ENCODE results near the gene GAB1.

Gene GAB1

GRCh38 chr4:143396695-143397094 is 60.0 kb downstream of the GAB1 start:
- ATAC-seq (ENCODE audit: low read depth) (no peak), DNase-seq (ENCODE audit: low spot score in 2 of 2) (no peak)
- Mint-ChIP-seq H3K9me3 (no peaks in the 10 kb centered on the region), H3K4me1 (peaks cover 3% of the 10 kb centered on the region), H3K27ac (no peak overlapping the region), H3K36me3 (no peaks in the 10 kb centered on the region), H3K27me3 (peaks cover 2% of the 10 kb centered on the region), H3K4me3 (no peak overlapping the region)

- no peaks in the 10 kb centered on the region for H3K36me3 Mint-ChIP-seq
- no peak overlapping the region for H3K4me3 Mint-ChIP-seq
- H3K27me3 Mint-ChIP-seq, result peaks cover 3% of the 10 kb centered on the region
- no peak overlapping the region for H3K27ac Mint-ChIP-seq
- ATAC-seq (ENCODE audit: low read depth) (no peak), DNase-seq (ENCODE audit: low spot score in 2 of 2) (no peak)
- no peaks in the 10 kb centered on the region for H3K9me3 Mint-ChIP-seq
- H3K4me1 Mint-ChIP-seq, result peaks cover 5% of the 10 kb centered on the region
Observed at GRCh38 chr4:143397335-143397734, 60.7 kb downstream of the GAB1 start.

GRCh38 chr4:143397887-143398286 is 61.2 kb downstream of the GAB1 start:
- Mint-ChIP-seq H3K4me1 (peaks cover 6% of the 10 kb centered on the region), H3K27ac (no peak overlapping the region), H3K9me3 (no peaks in the 10 kb centered on the region), H3K4me3 (no peak overlapping the region), H3K27me3 (peaks cover 3% of the 10 kb centered on the region), H3K36me3 (no peaks in the 10 kb centered on the region)
- DNase-seq (ENCODE audit: low spot score in 2 of 2) (no peak), ATAC-seq (ENCODE audit: low read depth) (no peak)

- H3K9me3 Mint-ChIP-seq, result no peaks in the 10 kb centered on the region
- H3K4me1 Mint-ChIP-seq, result peaks cover 14% of the 10 kb centered on the region
- ATAC-seq (ENCODE audit: low read depth) (peak; percentile 59), DNase-seq (ENCODE audit: low spot score in 2 of 2) (peak in 1 of 2 donors; percentile 26)
- no peaks in the 10 kb centered on the region for H3K36me3 Mint-ChIP-seq
- H3K27ac Mint-ChIP-seq, result no peak overlapping the region
- H3K4me3 Mint-ChIP-seq, result no peak overlapping the region
- peaks cover 3% of the 10 kb centered on the region for H3K27me3 Mint-ChIP-seq
Observed at GRCh38 chr4:143399113-143399949, 62.7 kb downstream of the GAB1 start.

- H3K36me3 Mint-ChIP-seq, result no peaks in the 10 kb centered on the region
Observed at GRCh38 chr4:143400082-143400481, 63.4 kb downstream of the GAB1 start.

GRCh38 chr4:143402776-143403552 is 66.3 kb downstream of the GAB1 start:
- Mint-ChIP-seq H3K27me3 (peaks cover 1% of the 10 kb centered on the region), H3K4me1 (peaks cover 27% of the 10 kb centered on the region), H3K36me3 (no peaks in the 10 kb centered on the region), H3K27ac (no peak overlapping the region), H3K4me3 (peak overlapping the region; percentile 57), H3K9me3 (no peaks in the 10 kb centered on the region)
- ATAC-seq (ENCODE audit: low read depth) (peak; percentile 15), DNase-seq (ENCODE audit: low spot score in 2 of 2) (no peak)

More at GRCh38 chr4:143400082-143400481, 63.4 kb downstream of the GAB1 start:
- peaks cover 3% of the 10 kb centered on the region for H3K27me3 Mint-ChIP-seq
- no peak overlapping the region for H3K4me3 Mint-ChIP-seq
- no peak for ATAC-seq (ENCODE audit: low read depth)
- H3K9me3 Mint-ChIP-seq, result no peaks in the 10 kb centered on the region
- peaks cover 17% of the 10 kb centered on the region for H3K4me1 Mint-ChIP-seq
- DNase-seq (ENCODE audit: low spot score in 2 of 2), result no peak
- H3K27ac Mint-ChIP-seq, result no peak overlapping the region

- H3K4me3 Mint-ChIP-seq, result peak overlapping the region; percentile 57
- ATAC-seq (ENCODE audit: low read depth), result peak; percentile 44
Observed at GRCh38 chr4:143403553-143403820, 66.8 kb downstream of the GAB1 start.

GRCh38 chr4:143404555-143404954 is 67.9 kb downstream of the GAB1 start:
- H3K4me3 Mint-ChIP-seq, result no peak overlapping the region
- H3K36me3 Mint-ChIP-seq, result no peaks in the 10 kb centered on the region
- no peak overlapping the region for H3K27ac Mint-ChIP-seq

More at GRCh38 chr4:143403553-143403820, 66.8 kb downstream of the GAB1 start:
- no peak for DNase-seq (ENCODE audit: low spot score in 2 of 2)
- peaks cover 27% of the 10 kb centered on the region for H3K4me1 Mint-ChIP-seq
- peaks cover 1% of the 10 kb centered on the region for H3K27me3 Mint-ChIP-seq
- no peaks in the 10 kb centered on the region for H3K9me3 Mint-ChIP-seq
- no peak overlapping the region for H3K27ac Mint-ChIP-seq
- H3K36me3 Mint-ChIP-seq, result no peaks in the 10 kb centered on the region

GRCh38 chr4:143405075-143405730 is 68.5 kb downstream of the GAB1 start:
- H3K36me3 Mint-ChIP-seq, result no peaks in the 10 kb centered on the region
- peaks cover 24% of the 10 kb centered on the region for H3K4me1 Mint-ChIP-seq
- H3K4me3 Mint-ChIP-seq, result no peak overlapping the region
- no peak for DNase-seq (ENCODE audit: low spot score in 2 of 2)
- H3K27ac Mint-ChIP-seq, result no peak overlapping the region
- H3K9me3 Mint-ChIP-seq, result no peaks in the 10 kb centered on the region
- no peak for ATAC-seq (ENCODE audit: low read depth)
- H3K27me3 Mint-ChIP-seq, result peaks cover 3% of the 10 kb centered on the region

More at GRCh38 chr4:143404555-143404954, 67.9 kb downstream of the GAB1 start:
- Mint-ChIP-seq H3K27me3 (peaks cover 1% of the 10 kb centered on the region), H3K4me1 (peaks cover 24% of the 10 kb centered on the region), H3K9me3 (no peaks in the 10 kb centered on the region)
- ATAC-seq (ENCODE audit: low read depth) (peak; percentile 67), DNase-seq (ENCODE audit: low spot score in 2 of 2) (no peak)

- Mint-ChIP-seq H3K36me3 (no peaks in the 10 kb centered on the region), H3K4me1 (peaks cover 24% of the 10 kb centered on the region), H3K27ac (no peak overlapping the region), H3K9me3 (no peaks in the 10 kb centered on the region), H3K27me3 (peaks cover 6% of the 10 kb centered on the region), H3K4me3 (no peak overlapping the region)
- no peak for ATAC-seq (ENCODE audit: low read depth)
- DNase-seq (ENCODE audit: low spot score in 2 of 2), result no peak
Observed at GRCh38 chr4:143406523-143406922, 69.8 kb downstream of the GAB1 start.

GRCh38 chr4:143407474-143407873 is 70.8 kb downstream of the GAB1 start:
- H3K36me3 Mint-ChIP-seq, result no peaks in the 10 kb centered on the region

GRCh38 chr4:143407888-143408287 is 71.2 kb downstream of the GAB1 start:
- H3K4me3 Mint-ChIP-seq, result no peak overlapping the region
- no peak for ATAC-seq (ENCODE audit: low read depth)
- H3K9me3 Mint-ChIP-seq, result no peaks in the 10 kb centered on the region
- peaks cover 21% of the 10 kb centered on the region for H3K4me1 Mint-ChIP-seq
- H3K27me3 Mint-ChIP-seq, result peaks cover 7% of the 10 kb centered on the region
- no peaks in the 10 kb centered on the region for H3K36me3 Mint-ChIP-seq
- H3K27ac Mint-ChIP-seq, result no peak overlapping the region
- no peak for DNase-seq (ENCODE audit: low spot score in 2 of 2)

More at GRCh38 chr4:143407474-143407873, 70.8 kb downstream of the GAB1 start:
- H3K27me3 Mint-ChIP-seq, result peaks cover 5% of the 10 kb centered on the region
- H3K4me1 Mint-ChIP-seq, result peaks cover 22% of the 10 kb centered on the region
- no peaks in the 10 kb centered on the region for H3K9me3 Mint-ChIP-seq
- no peak overlapping the region for H3K4me3 Mint-ChIP-seq
- DNase-seq (ENCODE audit: low spot score in 2 of 2), result no peak
- H3K27ac Mint-ChIP-seq, result no peak overlapping the region
- ATAC-seq (ENCODE audit: low read depth), result no peak

- Mint-ChIP-seq H3K27ac (no peak overlapping the region), H3K4me1 (peaks cover 10% of the 10 kb centered on the region), H3K36me3 (no peaks in the 10 kb centered on the region), H3K9me3 (no peaks in the 10 kb centered on the region), H3K27me3 (peaks cover 7% of the 10 kb centered on the region), H3K4me3 (no peak overlapping the region)
- no peak for ATAC-seq (ENCODE audit: low read depth)
- no peak for DNase-seq (ENCODE audit: low spot score in 2 of 2)
Observed at GRCh38 chr4:143410015-143410414, 73.3 kb downstream of the GAB1 start.

Measured in memory B cell (primary cell).